Prostate gland (tissue), 2 donors: ENCODE data around the gene FBXL16.

Source experiments
- CTCF ChIP-seq, 4 experiments: fragments of 200-600 bp in 2 of 4; fragments of 450-650 bp in 2 of 4; sonication (generic) in 2 of 4; IDR thresholded peaks; 1 replicate in 3 of 4; 2 replicates in 1 of 4; pipeline ENCODE4 v1.5.1; 2016 to 2019; ENCODE audit warnings: antibody characterized with exemption in 4 of 4, mild to moderate bottlenecking in 2 of 4, moderate library complexity in 2 of 4
- POLR2A ChIP-seq: fragments of 450-650 bp; IDR thresholded peaks from one replicate; pipeline ENCODE4 v1.6.1; 2016; ENCODE audit warnings: antibody characterized with exemption, mild to moderate bottlenecking
- POLR2AphosphoS5 ChIP-seq: sonication (generic); formaldehyde crosslinking; IDR thresholded peaks from one replicate; pipeline ENCODE4 v1.6.1; 2017; ENCODE audit warnings: antibody characterized with exemption

- TF ChIP-seq CTCF (IDR thresholded peaks at IDR 0.05) (no peak), POLR2A (no peak), POLR2AphosphoS5 (no peak)
Observed at GRCh38 chr16:751152-752006, 45.8 kb upstream of the FBXL16 start.
